GM12878 (cell line): ENCODE measurements around the gene ELF2. TPM values are rescaled to one million over a fixed set of nuclear protein-coding genes. Genes with fewer than 3 reads are reported as not detected.

Experiments used
- ATF3 ChIP-seq: IDR thresholded peaks from 2 replicates; pipeline ENCODE4 v1.6.1; 2011; ENCODE audit warnings: low read depth, mild to moderate bottlenecking, low read length, moderate library complexity, borderline replicate concordance; ENCODE audit errors: extremely low read depth
- BMI1 ChIP-seq: fragments of 450-650 bp; IDR thresholded peaks from 2 replicates; pipeline ENCODE4 v1.6.1; 2016; ENCODE audit warnings: mild to moderate bottlenecking, moderate library complexity, borderline replicate concordance
- CBX5 ChIP-seq: sonication (generic); IDR thresholded peaks from 2 replicates; pipeline ENCODE4 v1.6.1; 2016; ENCODE audit warnings: low read depth, moderate library complexity, mild to moderate bottlenecking, inconsistent platforms
- DPF2 ChIP-seq: fragments of 450-650 bp; IDR thresholded peaks from 2 replicates; pipeline ENCODE4 v1.6.1; 2017; ENCODE audit warnings: mild to moderate bottlenecking
- E4F1 ChIP-seq: fragments of 450-650 bp; IDR thresholded peaks from 2 replicates; pipeline ENCODE4 v1.6.1; 2018; ENCODE audit warnings: borderline replicate concordance, mild to moderate bottlenecking; ENCODE audit not compliant: partially characterized antibody
- NR2C1 ChIP-seq: fragments of 450-650 bp; IDR thresholded peaks from 2 replicates; pipeline ENCODE4 v1.6.1; 2017; ENCODE audit warnings: antibody characterized with exemption, mild to moderate bottlenecking, moderate library complexity
- SKIL ChIP-seq: fragments of 450-650 bp; IDR thresholded peaks from 2 replicates; pipeline ENCODE4 v1.6.1; 2017; ENCODE audit warnings: mild to moderate bottlenecking, low read depth, inconsistent platforms; ENCODE audit not compliant: poor library complexity, severe bottlenecking
- USF2 ChIP-seq: IDR thresholded peaks from 2 replicates; pipeline ENCODE4 v1.6.1; 2011; ENCODE audit warnings: low read depth, low read length, improper control_type of control experiment, borderline replicate concordance
- ZBTB33 ChIP-seq: fragments of 450-650 bp; IDR thresholded peaks from 2 replicates; pipeline ENCODE4 v1.6.1; 2017; ENCODE audit warnings: mild to moderate bottlenecking
- ZNF592 ChIP-seq: fragments of 450-650 bp; IDR thresholded peaks from 2 replicates; pipeline ENCODE4 v1.6.1; 2017; ENCODE audit warnings: mild to moderate bottlenecking, moderate library complexity
- ZNF687 ChIP-seq: fragments of 450-650 bp; IDR thresholded peaks from 2 replicates; pipeline ENCODE4 v1.6.1; 2017; ENCODE audit warnings: mild to moderate bottlenecking, moderate library complexity
- ZZZ3 ChIP-seq: IDR thresholded peaks from 2 replicates; pipeline ENCODE4 v1.6.1; 2011; ENCODE audit warnings: low read depth; ENCODE audit not compliant: control insufficient read depth, insufficient read length
- polyA plus RNA-seq, 11 experiments: library from polyadenylated mRNA; depleted of rRNA in 4 of 11; unstranded in 6 of 11; stranded (reverse) in 5 of 11; fragments of >200 nt; fragmentation: Nextera tagmentation in 4 of 11; fragmentation: Illumina TruSeq in 1 of 11; extraction: Ambion mirVana in 4 of 11; extraction: Trizol in 1 of 11; gene quantifications; 1 replicate in 1 of 11; 2 replicates in 10 of 11; pipeline versions ENCODE4 v1.2.1 to v1.2.3, GENCODE V29; 2011 to 2016; ENCODE audit warnings: inconsistent platforms in 2 of 11, missing spikeins in 2 of 11, low read depth in 1 of 11
- total RNA-seq, 4 experiments: library from RNA; depleted of rRNA in 3 of 4; stranded (reverse); fragments of >200 nt in 3 of 4; fragmentation: Illumina TruSeq in 1 of 4; extraction: Trizol in 1 of 4; gene quantifications; 2 replicates each; pipeline versions ENCODE4 v1.2.1 to v1.2.3, GENCODE V29; 2013 to 2021

The ELF2 gene
- total and polyA plus RNA-seq, 10 of the 15 experiments (the other 5 are each of a cell fraction or from before 2014, with no cell fraction given): 10.5 to 30.1 (median 20.5) TPM

- TF ChIP-seq SKIL (no peak), CBX5 (peak; percentile 14), E4F1 (no peak), ATF3 (no peak), ZNF687 (peak; percentile 84), NR2C1 (no peak), ZNF592 (peak; percentile 44; the same call in 1 of the 2 replicates), DPF2 (peak; percentile 91), ZZZ3 (no peak), BMI1 (no peak), ZBTB33 (no peak), USF2 (no peak)
Observed at GRCh38 chr4:139015948-139016471, 161.0 kb downstream of the ELF2 start (continued).
